NCI-H446 (cell line): ENCODE measurements around the gene SPINT1.
A peak's percentile ranks its signal among the peaks of the same experiment; 100 is the strongest.

Source experiments
- DNase-seq, 2 experiments: peaks; one replicate each; lab custom pipeline; 2025; lab: John Stamatoyannopoulos, UW

The SPINT1 gene, protein sequence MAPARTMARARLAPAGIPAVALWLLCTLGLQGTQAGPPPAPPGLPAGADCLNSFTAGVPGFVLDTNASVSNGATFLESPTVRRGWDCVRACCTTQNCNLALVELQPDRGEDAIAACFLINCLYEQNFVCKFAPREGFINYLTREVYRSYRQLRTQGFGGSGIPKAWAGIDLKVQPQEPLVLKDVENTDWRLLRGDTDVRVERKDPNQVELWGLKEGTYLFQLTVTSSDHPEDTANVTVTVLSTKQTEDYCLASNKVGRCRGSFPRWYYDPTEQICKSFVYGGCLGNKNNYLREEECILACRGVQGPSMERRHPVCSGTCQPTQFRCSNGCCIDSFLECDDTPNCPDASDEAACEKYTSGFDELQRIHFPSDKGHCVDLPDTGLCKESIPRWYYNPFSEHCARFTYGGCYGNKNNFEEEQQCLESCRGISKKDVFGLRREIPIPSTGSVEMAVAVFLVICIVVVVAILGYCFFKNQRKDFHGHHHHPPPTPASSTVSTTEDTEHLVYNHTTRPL

DNA sequence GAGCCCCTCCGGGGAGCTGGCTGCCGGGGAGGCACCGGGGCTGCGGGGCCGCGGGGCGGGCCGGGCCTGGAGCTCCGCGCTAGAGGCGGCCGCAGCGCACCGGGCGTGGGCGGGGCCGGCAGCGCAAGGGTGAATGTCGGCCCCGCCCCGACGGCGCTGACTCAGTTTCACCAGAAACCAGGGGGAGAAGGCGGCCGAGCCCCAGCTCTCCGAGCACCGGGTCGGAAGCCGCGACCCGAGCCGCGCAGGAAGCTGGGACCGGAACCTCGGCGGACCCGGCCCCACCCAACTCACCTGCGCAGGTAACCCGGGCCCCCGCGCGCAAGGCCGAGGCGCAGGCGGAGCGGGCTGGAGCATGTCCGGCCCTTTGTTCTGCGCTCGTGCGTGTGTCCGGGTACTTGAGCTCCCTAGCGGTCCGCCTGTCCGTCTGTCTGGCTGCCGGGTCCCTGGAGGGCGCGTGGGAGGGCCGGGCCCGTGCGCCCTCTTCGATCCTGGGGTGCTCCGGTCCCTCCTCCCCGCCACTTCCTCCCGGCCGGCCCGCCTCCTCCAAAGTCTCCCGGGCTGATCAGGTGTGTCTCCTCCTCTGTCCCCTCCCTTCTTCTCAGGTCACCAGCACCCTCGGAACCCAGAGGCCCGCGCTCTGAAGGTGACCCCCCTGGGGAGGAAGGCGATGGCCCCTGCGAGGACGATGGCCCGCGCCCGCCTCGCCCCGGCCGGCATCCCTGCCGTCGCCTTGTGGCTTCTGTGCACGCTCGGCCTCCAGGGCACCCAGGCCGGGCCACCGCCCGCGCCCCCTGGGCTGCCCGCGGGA, at the start of gene SPINT1:
Gene SPINT1, plus strand, starts transcription at position 164 of the 811 bp plus-strand sequence. Its CDS starts 507 bp downstream, at position 671.
- no peak for DNase-seq

DNA sequence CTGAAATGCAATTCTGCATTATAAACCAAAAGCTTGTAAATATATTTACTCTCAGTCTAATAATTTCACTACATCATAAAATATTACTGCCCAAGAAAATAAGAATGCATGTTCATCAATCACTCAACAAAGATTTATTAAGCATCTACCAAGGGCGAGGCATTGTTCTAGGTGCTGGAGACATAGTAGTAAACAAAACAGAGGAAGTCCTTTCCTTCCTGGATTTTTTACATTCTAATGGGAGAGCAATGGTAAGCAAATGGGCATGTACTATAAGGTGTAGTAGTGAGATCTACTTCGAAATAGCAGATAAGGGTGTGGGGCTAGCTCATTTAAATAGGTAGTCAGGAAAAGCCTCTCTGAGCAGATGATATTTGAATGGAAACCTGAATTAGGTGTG, 47.8 kb upstream of the SPINT1 start:
- DNase-seq, result no peak

DNA sequence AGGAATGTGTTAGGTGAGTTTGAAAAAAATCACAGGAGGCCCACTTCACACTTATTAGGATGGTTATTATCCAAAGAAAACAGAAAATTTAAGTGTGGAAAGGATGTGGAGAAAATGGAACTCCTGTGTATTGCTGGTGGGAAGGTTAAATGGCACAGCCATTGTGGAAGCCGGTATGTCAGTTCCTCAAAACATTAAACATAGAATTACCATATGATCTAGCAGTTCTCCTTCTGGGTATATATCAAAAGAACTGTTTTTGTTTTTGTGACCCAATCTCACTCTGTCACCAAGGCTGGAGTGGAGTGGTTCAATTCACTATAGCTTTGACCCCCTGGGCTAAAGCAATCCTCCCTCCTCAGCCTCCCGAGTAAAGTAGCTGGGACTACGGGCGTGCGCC, 47.3 kb upstream of the SPINT1 start:
- DNase-seq, result no peak

DNA sequence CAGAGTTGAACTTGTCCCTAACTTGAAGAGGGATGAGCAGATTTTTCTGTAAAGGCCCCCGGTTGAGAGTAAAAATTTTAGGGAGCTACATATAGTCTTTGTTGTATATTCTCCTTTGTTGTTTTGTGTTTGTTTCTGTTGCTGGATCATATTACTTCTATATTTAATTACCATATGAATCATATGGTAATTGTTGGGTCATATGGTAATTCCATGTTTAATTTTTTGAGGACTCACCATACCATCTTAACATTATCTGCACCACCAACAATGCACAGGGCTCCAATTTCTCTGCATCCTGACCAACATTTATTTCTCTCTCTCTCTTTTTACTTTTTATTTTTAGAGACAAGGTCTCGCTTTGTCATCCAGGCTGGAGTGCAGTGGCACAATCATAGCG, 44.3 kb upstream of the SPINT1 start:
- no peak for DNase-seq

DNA sequence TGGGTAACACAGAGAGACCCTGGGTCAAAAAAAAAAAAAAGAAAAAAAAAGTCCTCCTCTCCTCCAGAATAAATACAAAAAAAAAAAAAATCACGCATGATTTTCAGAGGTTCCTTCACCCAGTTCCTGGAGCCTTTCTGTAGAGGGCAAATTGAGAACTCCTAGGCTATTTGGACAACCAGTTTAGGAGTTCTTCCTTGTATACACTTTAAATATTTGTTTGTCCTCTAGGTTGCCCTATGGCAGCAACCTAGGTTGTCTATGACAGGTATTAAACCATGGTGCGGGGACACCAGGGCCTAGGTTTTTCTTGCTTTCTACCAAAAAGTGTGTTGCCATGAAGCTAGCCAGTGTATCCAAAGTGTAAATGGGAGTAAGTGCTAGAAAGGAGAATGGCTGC, 40.8 kb upstream of the SPINT1 start:
- no peak for DNase-seq

DNA sequence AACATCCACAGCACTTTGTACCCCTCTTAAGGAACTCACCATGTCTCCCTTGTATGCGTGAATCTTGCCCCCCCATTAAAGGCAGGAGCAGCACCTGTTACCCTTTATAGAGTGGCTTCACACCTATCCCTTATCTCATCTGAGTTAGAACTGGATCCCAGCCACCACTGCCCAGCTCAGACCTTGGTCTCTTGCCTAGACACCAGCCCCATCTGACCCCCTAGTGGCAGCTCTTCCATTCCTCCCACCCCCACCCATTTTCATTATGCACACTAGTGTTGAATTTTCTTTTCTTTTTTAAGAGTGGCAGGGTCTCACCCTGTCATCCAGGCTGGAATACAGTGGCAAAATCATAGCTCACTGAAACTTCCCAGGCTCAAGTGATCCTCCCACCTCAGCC, 40.2 kb upstream of the SPINT1 start:
- DNase-seq, result no peak

DNA sequence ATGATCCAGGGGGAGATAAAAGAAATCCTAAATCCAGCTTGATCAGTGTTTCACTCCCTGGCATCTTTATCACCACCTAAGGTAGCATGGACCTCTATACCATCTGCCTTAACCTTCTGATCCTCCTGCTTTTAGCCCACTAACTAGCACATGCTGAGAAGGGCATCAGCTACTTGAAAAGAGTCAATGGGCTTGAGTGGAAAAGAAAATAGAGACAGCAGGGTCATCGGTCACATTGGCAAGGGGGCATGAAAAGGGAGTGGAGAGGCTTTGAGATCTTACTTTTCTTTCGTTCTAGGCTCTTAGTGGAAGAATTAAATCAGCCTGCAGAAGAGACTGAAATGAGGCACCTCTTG, 37.2 kb upstream of the SPINT1 start:
- no peak for DNase-seq

DNA sequence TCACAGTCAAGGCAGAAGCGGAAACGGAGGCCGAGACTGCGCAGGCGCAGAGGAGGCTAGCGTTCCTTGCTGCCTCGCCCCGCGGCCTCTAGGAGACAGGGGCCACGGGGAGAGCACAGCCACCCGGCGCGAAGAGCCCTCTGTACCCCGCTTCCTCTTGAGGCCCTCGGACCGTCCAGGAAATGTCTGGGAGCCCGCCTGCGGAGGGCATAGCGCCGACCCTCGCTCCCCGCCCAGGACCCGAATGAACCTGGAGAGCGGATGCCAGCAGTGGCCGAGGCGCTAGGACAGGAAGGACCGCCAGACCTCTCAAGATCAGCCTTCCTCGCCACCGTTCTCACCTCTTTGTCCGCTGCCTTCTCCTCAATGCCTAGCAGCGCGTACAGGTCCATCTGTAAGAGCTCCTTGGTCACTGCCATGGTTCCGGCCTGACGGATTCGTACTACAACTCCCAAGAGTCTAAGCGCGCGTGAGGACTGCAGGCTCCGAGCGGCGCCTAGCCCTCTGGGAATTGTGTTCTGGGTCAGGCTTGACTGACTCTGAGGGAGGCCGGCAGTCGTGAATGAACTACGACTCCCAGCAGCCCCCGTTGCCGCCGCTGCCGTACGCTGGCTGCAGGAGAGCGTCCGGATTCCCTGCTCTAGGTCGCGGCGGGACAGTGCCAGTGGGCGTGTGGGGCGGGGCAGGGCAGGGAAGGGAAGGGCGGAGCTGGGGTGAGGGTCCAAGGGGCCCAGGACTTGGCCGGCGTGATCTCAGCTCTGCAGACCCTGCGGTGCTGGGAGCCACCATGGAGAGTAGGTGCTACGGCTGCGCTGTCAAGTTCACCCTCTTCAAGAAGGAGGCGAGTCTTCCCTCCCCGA, 36.6 kb upstream of the SPINT1 start, which contains the start of the genes DNAJC17 and ZFYVE19:
Gene DNAJC17, minus strand, starts transcription at position 446 of the 860 bp plus-strand sequence. Its CDS starts 27 bp downstream, at position 419.
Gene ZFYVE19, plus strand, starts transcription at position 62 of the 860 bp plus-strand sequence. Its CDS starts 501 bp downstream, at position 563.
- DNase-seq, result peak; percentile 93 to 97

DNA sequence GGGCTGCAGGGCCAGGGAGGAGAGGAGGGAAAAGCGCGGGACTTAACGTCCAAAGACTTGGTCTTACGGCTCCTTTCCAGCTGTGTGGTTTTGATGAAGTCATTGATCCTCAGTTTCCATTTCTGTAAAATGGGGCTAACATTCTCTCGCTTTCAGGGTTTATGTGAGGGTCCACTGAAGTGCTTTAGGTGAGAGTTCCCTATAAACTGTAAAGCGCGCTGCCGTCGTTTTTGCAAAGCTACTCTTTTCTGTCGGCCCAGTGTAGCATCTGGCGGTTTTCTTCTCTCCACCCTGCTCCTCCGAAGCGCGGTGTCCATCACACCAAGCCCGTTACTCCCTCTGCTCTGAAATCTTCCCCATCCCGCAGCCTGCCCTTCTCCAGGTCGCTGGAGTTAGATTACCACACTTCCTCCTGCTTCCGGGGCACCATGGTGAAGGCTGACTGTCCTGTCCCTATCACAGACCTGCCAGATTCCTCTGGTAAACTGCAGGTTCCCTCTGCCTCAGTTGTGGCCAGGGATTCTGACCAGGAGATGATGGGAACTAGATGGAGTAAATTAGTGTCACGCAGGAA, 35.9 kb upstream of the SPINT1 start:
- no peak for DNase-seq

DNA sequence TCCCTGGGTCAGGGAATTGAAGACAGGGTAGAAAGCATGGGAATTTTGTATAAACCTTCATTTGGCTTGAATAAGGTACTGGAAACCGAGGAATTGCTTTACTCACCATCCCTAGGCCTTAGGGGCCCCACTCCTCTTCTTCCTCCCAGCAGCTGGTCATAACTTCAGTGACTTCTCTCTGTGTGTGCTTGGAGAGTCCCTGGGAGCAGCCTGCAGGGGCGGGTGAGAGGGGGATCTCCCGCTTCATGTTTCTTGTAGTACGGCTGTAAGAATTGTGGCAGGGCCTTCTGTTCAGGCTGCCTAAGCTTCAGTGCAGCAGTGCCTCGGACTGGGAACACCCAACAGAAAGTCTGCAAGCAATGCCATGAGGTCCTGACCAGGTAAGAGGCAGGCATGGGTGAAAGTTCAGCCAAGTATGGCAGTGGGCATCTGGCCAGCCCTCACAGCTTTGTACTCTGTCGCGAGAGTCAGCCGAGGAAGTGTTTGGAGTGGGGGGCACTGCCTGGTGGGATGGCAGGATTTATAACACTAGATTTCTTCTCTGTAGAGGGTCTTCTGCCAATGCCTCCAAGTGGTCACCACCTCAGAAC, 34.9 kb upstream of the SPINT1 start:
- no peak for DNase-seq

DNA sequence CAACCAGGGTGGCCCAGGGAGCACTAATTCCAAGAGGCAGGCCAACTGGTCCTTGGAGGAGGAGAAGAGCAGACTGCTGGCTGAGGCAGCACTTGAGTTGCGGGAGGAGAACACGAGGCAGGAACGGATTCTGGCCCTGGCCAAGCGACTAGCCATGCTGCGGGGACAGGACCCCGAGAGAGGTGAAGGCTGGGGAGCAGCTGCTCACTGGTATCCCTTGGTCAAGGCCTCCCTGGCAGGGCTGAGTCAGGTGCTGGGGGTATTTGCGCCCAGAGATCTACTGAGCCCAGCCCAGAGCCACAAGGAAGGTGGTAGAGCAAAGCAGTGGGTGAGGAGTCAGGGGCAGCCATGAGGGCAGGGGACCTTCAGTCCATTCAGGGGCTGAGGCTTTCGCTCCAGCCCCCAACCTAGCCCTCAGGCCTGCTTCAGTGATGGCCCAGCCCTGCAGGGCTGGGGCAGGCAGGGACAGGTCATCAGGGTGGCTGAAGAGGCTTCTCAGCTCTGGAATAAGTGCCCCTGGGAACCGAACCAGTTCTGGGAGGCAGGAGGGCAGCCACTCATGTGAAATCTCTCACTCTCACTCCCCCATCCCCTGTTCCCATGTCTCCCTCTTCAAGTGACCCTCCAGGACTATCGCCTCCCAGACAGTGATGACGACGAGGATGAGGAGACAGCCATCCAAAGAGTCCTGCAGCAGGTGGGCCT, 31.0 kb upstream of the SPINT1 start:
- no peak for DNase-seq

DNA sequence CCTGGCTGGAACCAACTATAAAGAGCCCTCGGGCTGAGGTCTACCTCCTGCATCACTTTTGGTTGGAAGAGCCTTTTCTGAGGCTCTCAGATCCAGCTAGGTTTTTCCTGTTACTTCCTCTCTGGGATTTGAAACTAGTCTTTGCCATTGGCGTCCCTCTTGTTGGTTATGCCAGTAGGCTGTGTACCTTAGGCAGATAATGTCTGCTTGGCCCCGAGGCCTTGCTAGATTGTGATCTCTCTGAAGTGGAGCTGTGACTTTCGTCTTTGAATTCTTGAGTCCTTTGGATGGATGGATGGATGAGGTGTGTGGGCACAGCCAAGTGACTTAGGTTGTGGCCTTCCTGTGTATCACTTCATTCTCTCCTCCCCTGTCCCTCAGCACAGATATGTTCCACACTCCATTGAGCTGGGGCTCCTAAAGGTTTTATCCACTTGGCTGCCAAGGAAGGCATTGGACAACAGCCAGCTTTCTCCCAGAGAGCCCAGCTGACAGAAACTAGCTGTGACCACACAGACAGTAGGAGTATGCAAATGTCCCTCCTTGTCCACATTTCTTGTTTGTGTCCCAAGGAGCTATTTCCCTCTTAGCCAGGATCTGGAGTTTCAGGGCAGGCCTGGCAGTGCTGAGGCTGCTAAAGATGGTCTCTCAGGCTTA, 28.7 kb upstream of the SPINT1 start:
- peak in 1 of 2 experiments; percentile 11 for DNase-seq

DNA sequence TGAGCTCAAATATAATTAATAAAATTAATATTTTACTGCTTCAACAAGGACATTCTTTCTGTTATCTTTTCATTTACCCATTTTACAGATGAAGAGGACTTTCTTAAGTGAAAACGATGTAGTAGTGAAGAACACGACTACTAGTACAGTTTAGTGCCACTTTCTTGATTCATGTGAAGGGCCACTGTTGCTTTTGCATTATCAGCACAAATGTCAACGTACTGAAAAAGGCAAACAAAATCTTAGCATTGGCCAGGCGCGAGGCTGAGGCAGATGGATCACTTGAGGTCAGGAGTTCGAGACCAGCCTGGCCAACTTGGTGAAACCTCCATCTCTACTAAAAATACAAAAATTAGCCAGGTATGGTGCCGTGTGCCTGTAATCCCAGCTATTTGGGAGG, 24.8 kb upstream of the SPINT1 start:
- DNase-seq, result no peak

DNA sequence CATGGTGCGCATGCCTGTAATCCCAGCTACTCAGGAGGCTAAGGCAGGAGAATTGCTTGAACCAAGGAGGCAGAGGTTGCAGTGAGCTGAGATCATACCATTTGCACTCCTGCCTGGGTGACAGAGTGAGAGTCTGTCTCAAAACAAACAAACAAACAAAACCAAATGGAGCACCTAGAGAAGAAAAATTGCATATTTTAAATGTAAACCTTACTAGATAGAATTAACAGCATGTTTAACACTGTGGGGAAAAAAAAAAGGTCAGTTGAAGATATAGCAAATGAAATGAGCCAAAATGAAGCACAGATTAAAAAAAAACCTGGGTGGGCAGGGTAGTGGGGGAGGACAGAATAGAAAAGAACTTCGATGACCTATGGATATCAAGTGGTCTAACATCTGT, 22.7 kb upstream of the SPINT1 start:
- no peak for DNase-seq

DNA sequence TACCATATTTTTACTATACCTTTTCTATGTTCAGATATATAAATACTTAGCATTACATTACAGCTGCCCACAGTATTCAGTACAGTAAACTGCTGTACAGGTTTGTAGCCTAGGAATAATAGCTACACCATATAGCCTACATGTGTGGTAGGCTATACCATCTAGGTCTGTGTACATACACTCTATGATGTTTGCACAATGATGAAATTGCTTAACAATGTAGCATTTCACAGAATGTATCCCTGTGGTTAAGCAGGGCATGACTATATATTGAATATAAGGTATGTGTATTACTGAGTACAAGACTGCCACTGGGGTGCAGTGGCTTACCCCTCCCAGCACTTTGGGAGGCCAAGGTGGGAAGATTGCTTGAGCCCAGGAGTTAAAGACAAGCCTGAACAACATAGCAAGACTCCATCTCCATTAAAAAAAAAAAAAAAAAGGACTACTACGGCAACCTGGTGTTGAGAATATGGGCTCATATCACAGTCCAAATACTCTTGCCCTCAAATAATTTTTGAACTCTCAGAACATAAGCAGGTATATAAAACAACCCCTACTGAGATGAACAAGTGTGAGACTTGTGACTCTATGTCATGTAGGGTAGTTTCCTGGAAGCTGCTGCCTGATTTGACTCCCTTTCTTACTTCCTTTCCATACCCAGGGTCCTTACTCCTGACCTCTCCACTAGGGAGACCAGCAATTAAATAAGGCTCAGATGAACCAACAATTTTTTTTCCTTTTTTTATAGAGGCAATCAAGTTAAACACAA, 20.1 kb upstream of the SPINT1 start:
- DNase-seq, result no peak

DNA sequence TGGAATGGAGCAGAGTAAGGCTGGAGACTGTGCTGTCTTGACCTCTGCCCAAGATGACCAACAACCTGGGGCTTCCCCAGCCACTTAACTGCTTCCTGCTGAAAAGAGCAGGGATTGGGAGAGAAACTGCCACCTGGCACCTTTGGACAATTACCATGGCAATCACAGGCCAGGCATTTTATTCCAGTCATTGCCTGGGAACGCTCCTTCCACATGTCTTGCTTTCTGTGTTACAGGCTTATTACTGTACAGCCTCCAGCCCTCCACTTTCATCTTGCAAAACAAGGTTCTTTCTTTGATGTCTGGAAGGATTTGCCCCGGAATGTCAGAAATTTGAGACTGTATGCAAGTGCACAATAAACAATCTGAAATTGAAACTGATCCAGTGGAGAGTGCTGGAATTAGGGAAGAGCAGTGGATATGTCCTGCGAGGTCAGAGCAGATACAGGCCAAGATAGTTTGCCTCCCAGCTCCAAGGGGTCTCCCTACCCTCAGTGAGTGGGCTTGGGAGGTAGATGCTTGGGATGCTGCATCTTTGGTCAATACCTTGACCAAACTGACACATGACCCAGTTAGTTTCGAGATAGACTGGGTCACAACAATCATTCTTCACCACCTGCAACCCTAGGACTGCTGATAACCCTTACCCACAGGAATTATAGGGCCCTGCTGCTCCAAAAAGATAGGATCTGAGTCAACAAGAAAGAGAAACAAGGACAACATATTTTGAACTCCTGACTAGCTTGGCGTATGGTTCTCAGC, 18.0 kb upstream of the SPINT1 start:
- no peak for DNase-seq

DNA sequence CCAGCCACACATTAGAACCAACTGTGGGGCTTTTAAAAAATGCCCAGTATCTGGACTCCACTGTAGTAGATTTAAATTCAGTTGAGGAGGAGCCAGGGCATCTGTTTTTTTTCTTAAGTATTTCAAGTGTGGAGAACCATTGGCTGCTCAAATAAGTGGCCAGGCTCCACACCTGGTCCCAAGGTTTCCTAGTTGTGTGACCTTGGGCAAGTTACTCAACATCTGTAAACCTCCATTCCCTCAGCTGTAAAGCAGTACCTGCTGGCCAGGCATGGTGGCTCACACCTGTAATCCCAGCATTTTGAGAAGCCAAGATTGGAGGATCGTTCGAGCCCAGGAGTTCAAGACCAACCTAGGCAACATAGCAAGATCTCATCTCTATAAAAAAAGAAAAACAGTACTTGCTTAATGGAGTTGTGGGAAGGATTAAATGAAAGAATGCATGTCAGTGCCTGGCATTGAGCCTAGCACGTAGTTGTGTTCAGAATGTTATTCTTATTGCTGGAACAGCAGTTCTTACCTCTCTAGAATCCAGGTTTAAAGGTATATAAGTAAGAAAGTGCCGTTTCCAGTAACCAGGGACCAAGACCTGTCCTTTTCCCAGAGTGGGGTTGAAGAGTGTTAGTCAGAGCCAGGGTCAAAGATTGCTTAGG, 17.3 kb upstream of the SPINT1 start:
- no peak for DNase-seq
